B cell (primary cell): ENCODE data around the gene ASPN. TPM values are rescaled to one million over a fixed set of nuclear protein-coding genes. Genes with fewer than 3 reads are reported as not detected.

Experiments
- ATAC-seq: fragments of 200-7000 bp; cut with Tn5 transposase; one replicate; pipeline ENCODE4 v1.10.0; 2021; ENCODE audit warnings: low read depth, mild to moderate bottlenecking, moderate number of reproducible peaks, moderate library complexity
- CTCF ChIA-PET: fragments of 350-600 bp; sonication (Branson Sonifier 250); formaldehyde crosslinking; loops from one replicate; lab custom pipeline; 2021; ENCODE audit warnings: antibody characterized with exemption, inconsistent platforms; lab: Charles Lee
- POLR2A ChIA-PET: fragments of 350-600 bp; sonication (Branson Sonifier 250); formaldehyde crosslinking; loops from one replicate; lab custom pipeline; 2021; ENCODE audit warnings: antibody characterized with exemption; lab: Charles Lee
- DNase-seq: peaks from one replicate; pipeline ENCODE4 v3.0.0; 2013
- H2AFZ ChIP-seq: 2 replicates; pipeline ENCODE4 v1.6.1; 2012; ENCODE audit warnings: mild to moderate bottlenecking, low read depth, low read length; ENCODE audit not compliant: insufficient read depth, poor library complexity, severe bottlenecking
- H3K27ac ChIP-seq, 2 donors: 1 replicate in 1 of 2; 2 replicates in 1 of 2; pipeline ENCODE4 v1.5.1; 2012 to 2013; ENCODE audit warnings: low read length in 2 of 2, mild to moderate bottlenecking in 2 of 2, moderate library complexity in 1 of 2
- H3K27me3 ChIP-seq, 4 experiments: fragments of 200-600 bp in 1 of 4; sonication (generic) in 1 of 4; replicated peaks in 1 of 4; 1 replicate in 2 of 4; 2 replicates in 2 of 4; pipeline versions ENCODE4 v1.6.1 to v1.7.0; 2013 to 2016; ENCODE audit warnings: low read length in 3 of 4, mild to moderate bottlenecking in 2 of 4, mixed read lengths in 1 of 4, moderate library complexity in 1 of 4; ENCODE audit not compliant: insufficient read depth in 4 of 4, control insufficient read depth in 3 of 4; ENCODE audit errors: control extremely low read depth in 1 of 4
- H3K36me3 ChIP-seq, 2 experiments: replicated peaks in 1 of 2; 1 replicate in 1 of 2; 2 replicates in 1 of 2; pipeline versions ENCODE4 v1.6.1 to v1.7.1; 2013; ENCODE audit warnings: low read length in 1 of 2; ENCODE audit not compliant: insufficient read depth in 2 of 2, control insufficient read depth in 1 of 2; ENCODE audit errors: control extremely low read depth in 1 of 2, extremely low read depth in 1 of 2
- H3K4me1 ChIP-seq, 2 donors: fragments of 200-600 bp in 1 of 2; sonication (generic) in 1 of 2; 1 replicate in 1 of 2; 2 replicates in 1 of 2; pipeline versions ENCODE4 v1.5.1 to v1.6.1; 2013 to 2017; ENCODE audit warnings: low read length in 2 of 2; ENCODE audit not compliant: control insufficient read depth in 2 of 2, insufficient read depth in 2 of 2
- H3K4me2 ChIP-seq: replicated peaks from 2 replicates; pipeline ENCODE3; 2012; ENCODE audit warnings: mild to moderate bottlenecking, low read depth, low read length; ENCODE audit not compliant: poor library complexity, severe bottlenecking
- H3K4me3 ChIP-seq, 5 experiments: fragments of 200-600 bp in 1 of 5; sonication (generic) in 1 of 5; 1 replicate in 3 of 5; 2 replicates in 2 of 5; pipeline versions ENCODE4 v1.5.1 to v1.7.0; 2011 to 2016; ENCODE audit warnings: low read length in 4 of 5, mild to moderate bottlenecking in 4 of 5, low read depth in 2 of 5, control low read depth in 1 of 5, moderate library complexity in 1 of 5; ENCODE audit not compliant: insufficient read depth in 1 of 5; ENCODE audit errors: control extremely low read depth in 1 of 5, extremely low read depth in 1 of 5
- H3K79me2 ChIP-seq: fragments of 200-600 bp; sonication (generic); one replicate; pipeline ENCODE4 v1.6.0; 2016; ENCODE audit warnings: low read length; ENCODE audit not compliant: control insufficient read depth, insufficient read depth
- H3K9ac ChIP-seq: fragments of 200-600 bp; sonication (generic); 2 replicates; pipeline ENCODE4 v1.6.1; 2017; ENCODE audit warnings: mild to moderate bottlenecking, low read length, moderate library complexity
- H3K9me3 ChIP-seq, 3 donors: one replicate each; pipeline versions ENCODE4 v1.6.1 to v1.7.1; 2013; ENCODE audit warnings: low read length in 2 of 3; ENCODE audit not compliant: control insufficient read depth in 2 of 3, insufficient read depth in 1 of 3; ENCODE audit errors: control extremely low read depth in 1 of 3
- H4K20me1 ChIP-seq: 2 replicates; pipeline ENCODE4 v1.6.0; 2012; ENCODE audit warnings: mild to moderate bottlenecking, low read length; ENCODE audit not compliant: insufficient read depth, control insufficient read depth, poor library complexity, severe bottlenecking
- H3K27ac Mint-ChIP-seq: one replicate; pipeline ENCODE4 v1.8.0; 2021; ENCODE audit warnings: mixed read lengths
- H3K27me3 Mint-ChIP-seq: one replicate; pipeline ENCODE4 v1.8.0; 2021; ENCODE audit warnings: mixed read lengths
- H3K4me1 Mint-ChIP-seq: one replicate; pipeline ENCODE4 v1.8.0; 2021; ENCODE audit warnings: mixed read lengths
- H3K4me3 Mint-ChIP-seq: one replicate; pipeline ENCODE4 v1.8.0; 2021; ENCODE audit warnings: mixed read lengths
- H3K9me3 Mint-ChIP-seq: one replicate; pipeline ENCODE4 v1.8.0; 2022; ENCODE audit warnings: mixed read lengths; ENCODE audit not compliant: insufficient read depth
- EZH2 ChIP-seq: IDR thresholded peaks from 2 replicates; pipeline ENCODE4 v1.6.1; 2012; ENCODE audit warnings: borderline replicate concordance, low read depth, mild to moderate bottlenecking, moderate library complexity, low read length; ENCODE audit not compliant: insufficient read depth, poor library complexity, severe bottlenecking
- WGBS: methylation state at CpG from one replicate; pipeline ENCODE4 v1.1.5; 2013; ENCODE audit warnings: missing lambda C conversion rate; ENCODE audit not compliant: insufficient coverage; 5-methylcytosine and 5-hydroxymethylcytosine counted together
- intact Hi-C: fragments of 100-400 bp; cut with micrococcal nuclease; formaldehyde crosslinking; loops from one replicate; pipeline ENCODE4 v1.10.0; 2022
- polyA plus RNA-seq: library from polyadenylated mRNA; depleted of rRNA; stranded (reverse); fragments of >200 nt; gene quantifications from 2 replicates; pipeline ENCODE4 v1.2.3, GENCODE V29; 2012
- total RNA-seq, 2 donors: library from RNA; stranded (reverse); fragments of 120-200 nt in 1 of 2; gene quantifications; 1 replicate in 1 of 2; 2 replicates in 1 of 2; pipeline versions ENCODE4 v1.2.3 to v1.2.4, GENCODE V29; 2013 to 2022
- TF ChIP-seq, protein P1 (sequence below): fragments of 200-600 bp; IDR thresholded peaks from one replicate; pipeline ENCODE4 v1.8.0; 2022; ENCODE audit warnings: antibody characterized with exemption, mild to moderate bottlenecking

ASPN gene
- total and polyA plus RNA-seq, 2 donors (not counting 1 experiment from before 2014, with no cell fraction given) = not detected

DNA sequence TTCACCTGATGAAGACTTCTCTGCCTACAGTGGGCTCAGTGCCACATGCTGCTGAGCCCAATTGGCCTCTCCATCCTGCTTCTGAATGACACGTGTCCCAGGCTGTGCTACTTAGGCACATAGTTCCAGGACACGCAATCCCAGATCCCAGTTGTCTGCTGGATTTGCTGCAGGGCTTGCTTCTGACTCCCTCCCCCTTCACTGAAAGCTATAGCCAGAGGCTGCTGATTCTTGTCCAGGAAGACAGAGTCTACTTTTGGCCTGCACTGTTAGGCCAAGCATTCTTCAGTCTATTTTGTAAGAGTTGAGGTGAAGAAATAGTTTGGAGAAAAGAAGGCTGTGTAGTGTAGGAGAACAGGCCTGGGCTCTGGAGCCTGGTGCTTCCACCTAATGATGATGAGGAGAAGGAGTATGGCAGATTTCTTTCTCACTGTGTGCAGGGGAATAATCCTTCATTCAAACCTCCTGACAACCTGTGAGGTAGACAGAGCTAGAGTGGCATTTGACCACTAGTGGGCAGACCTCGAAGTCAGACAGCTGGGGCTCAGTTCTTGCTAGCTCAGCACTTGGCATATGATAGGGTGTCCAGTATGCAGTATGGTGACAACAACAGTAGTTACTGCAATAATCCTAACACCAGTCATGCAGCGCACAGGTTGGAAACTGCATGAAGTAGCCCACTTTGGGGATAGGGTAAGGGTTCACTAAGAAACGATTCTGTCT is 19.5 kb upstream of the ASPN start:
- POLR2A ChIA-PET = no interaction called here
- no peak overlapping the region for H3K4me3 Mint-ChIP-seq
- no peaks in the 10 kb centered on the region for H3K27me3 ChIP-seq

DNA sequence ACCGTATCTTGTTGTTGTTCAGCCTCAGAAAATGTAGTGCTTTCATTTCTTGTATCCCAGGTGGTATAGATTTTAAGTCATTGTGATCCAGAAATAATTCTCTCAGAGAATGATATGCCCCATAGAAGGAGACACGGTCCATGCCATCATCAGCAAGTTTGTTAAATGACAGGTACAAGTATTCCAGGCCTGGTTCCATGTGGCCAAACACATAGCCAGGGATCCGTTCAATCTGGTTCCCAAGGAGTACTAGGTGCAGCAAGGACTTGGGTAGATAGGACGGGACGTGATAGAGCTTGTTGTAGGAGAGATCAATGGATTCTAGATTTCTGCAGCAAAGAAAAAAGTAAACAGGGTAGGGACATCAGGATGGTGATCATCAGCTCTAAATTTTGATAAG is 18.4 kb upstream of the ASPN start:
- POLR2A ChIA-PET = no interaction called here
- no peaks in the 10 kb centered on the region for H4K20me1 ChIP-seq

More for the DNA sequence above, 19.5 kb upstream of the ASPN start:
- Histone ChIP-seq H2AFZ (no peak overlapping the region), H3K4me3 (no peak overlapping the region), H3K79me2 (no peaks in the 10 kb centered on the region), H3K9ac (no peak overlapping the region), H3K4me1 (no peaks in the 10 kb centered on the region), H3K9me3 (no peaks in the 10 kb centered on the region), H3K4me2 (no peak overlapping the region), H3K27ac (no peak overlapping the region), H4K20me1 (no peaks in the 10 kb centered on the region), H3K36me3 (no peaks in the 10 kb centered on the region)
- CTCF ChIA-PET = no interaction called here
- Mint-ChIP-seq H3K27ac (no peak overlapping the region), H3K9me3 (no peaks in the 10 kb centered on the region), H3K27me3 (no peaks in the 10 kb centered on the region), H3K4me1 (no peaks in the 10 kb centered on the region)
- TF ChIP-seq, protein P1, sequence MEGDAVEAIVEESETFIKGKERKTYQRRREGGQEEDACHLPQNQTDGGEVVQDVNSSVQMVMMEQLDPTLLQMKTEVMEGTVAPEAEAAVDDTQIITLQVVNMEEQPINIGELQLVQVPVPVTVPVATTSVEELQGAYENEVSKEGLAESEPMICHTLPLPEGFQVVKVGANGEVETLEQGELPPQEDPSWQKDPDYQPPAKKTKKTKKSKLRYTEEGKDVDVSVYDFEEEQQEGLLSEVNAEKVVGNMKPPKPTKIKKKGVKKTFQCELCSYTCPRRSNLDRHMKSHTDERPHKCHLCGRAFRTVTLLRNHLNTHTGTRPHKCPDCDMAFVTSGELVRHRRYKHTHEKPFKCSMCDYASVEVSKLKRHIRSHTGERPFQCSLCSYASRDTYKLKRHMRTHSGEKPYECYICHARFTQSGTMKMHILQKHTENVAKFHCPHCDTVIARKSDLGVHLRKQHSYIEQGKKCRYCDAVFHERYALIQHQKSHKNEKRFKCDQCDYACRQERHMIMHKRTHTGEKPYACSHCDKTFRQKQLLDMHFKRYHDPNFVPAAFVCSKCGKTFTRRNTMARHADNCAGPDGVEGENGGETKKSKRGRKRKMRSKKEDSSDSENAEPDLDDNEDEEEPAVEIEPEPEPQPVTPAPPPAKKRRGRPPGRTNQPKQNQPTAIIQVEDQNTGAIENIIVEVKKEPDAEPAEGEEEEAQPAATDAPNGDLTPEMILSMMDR = no peak
- TF ChIP-seq EZH2 = no peak
- no peak for ATAC-seq
- WGBS = 100% methylated on average over 2 of the region's 5 CpGs
- intact Hi-C loops = no loop called here
- DNase-seq = no peak

More for the DNA sequence above, 18.4 kb upstream of the ASPN start:
- no peaks in the 10 kb centered on the region for H3K9me3 ChIP-seq
- H3K36me3 ChIP-seq = no peaks in the 10 kb centered on the region
- H3K4me1 ChIP-seq = no peaks in the 10 kb centered on the region
- CTCF ChIA-PET = no interaction called here
- no peak for TF ChIP-seq EZH2
- TF ChIP-seq, protein P1 = no peak
- H3K4me3 ChIP-seq = no peak overlapping the region
- no peaks in the 10 kb centered on the region for H3K79me2 ChIP-seq
- Mint-ChIP-seq H3K9me3 (no peaks in the 10 kb centered on the region), H3K4me3 (no peak overlapping the region), H3K27ac (no peak overlapping the region), H3K27me3 (no peaks in the 10 kb centered on the region), H3K4me1 (no peaks in the 10 kb centered on the region)
- intact Hi-C loops = no loop called here
- H3K27me3 ChIP-seq = no peaks in the 10 kb centered on the region
- ATAC-seq (no peak), DNase-seq (no peak)
- 100% methylated on average over 1 of the region's 5 CpGs for WGBS
- no peak overlapping the region for H3K9ac ChIP-seq
- no peak overlapping the region for H3K27ac ChIP-seq
- no peak overlapping the region for H2AFZ ChIP-seq
- H3K4me2 ChIP-seq = no peak overlapping the region
